Measurements from ENCODE around the gene TMEM150B.
A peak's percentile ranks its signal among the peaks of the same experiment; 100 is the strongest.

Gene TMEM150B

GRCh38 chr19:55301459-55302317 is 23.5 kb downstream of the TMEM150B start:
- peak overlapping the region; percentile 70; the same call in 1 of the 2 replicates for H3K27ac ChIP-seq
- TF ChIP-seq, protein P1, sequence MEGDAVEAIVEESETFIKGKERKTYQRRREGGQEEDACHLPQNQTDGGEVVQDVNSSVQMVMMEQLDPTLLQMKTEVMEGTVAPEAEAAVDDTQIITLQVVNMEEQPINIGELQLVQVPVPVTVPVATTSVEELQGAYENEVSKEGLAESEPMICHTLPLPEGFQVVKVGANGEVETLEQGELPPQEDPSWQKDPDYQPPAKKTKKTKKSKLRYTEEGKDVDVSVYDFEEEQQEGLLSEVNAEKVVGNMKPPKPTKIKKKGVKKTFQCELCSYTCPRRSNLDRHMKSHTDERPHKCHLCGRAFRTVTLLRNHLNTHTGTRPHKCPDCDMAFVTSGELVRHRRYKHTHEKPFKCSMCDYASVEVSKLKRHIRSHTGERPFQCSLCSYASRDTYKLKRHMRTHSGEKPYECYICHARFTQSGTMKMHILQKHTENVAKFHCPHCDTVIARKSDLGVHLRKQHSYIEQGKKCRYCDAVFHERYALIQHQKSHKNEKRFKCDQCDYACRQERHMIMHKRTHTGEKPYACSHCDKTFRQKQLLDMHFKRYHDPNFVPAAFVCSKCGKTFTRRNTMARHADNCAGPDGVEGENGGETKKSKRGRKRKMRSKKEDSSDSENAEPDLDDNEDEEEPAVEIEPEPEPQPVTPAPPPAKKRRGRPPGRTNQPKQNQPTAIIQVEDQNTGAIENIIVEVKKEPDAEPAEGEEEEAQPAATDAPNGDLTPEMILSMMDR (conservative IDR thresholded peaks at IDR 0.05): peak; percentile 97

GRCh38 chr19:55300886-55301458 is 24.2 kb downstream of the TMEM150B start:
- TF ChIP-seq, protein P1 (conservative IDR thresholded peaks at IDR 0.05): no peak
- peak overlapping the region; percentile 70; the same call in 1 of the 2 replicates for H3K27ac ChIP-seq

DNA sequence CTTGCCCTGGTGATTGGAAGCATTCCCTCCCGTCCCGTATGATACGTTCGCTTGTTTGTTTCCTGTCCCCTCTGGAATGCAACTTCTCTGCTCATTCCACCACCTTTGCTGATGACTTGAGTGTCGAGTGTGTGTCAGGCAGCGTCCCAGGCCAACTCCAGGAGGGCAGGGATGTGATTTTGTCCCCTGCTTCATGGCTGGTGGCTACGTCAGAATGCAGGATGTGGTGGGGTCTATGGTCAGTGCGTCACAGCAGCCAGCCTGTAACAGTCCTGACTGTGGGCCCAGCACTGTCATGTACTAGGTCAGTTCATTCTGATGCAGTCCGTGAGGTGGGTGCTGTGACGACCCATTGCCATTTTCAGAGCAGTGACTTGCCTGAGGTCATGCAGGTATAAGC is 25.1 kb downstream of the TMEM150B start:
- TF ChIP-seq, protein P1 (conservative IDR thresholded peaks at IDR 0.05): no peak
- H3K27ac ChIP-seq: no peak overlapping the region

DNA sequence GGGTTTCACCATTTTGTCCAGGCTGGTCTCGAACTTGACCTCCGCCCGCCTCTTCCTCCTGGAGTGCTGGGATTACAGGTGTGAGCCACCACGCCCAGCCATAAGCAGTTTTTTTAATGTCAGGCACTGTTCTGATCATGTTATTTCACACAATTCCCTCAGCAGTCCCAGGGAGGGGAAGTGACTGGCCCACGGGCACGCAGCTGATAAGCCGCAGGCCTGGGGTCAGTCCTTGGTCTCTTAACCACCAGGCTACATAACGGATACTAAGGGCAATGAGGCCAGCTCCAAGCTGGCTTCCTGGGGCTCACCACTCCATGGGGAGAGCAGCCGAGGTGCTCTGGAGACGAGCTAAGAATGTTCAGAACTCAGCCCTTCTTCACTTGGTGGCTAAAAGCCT is 27.9 kb downstream of the TMEM150B start:
- TF ChIP-seq, protein P1 (conservative IDR thresholded peaks at IDR 0.05): no peak

DNA sequence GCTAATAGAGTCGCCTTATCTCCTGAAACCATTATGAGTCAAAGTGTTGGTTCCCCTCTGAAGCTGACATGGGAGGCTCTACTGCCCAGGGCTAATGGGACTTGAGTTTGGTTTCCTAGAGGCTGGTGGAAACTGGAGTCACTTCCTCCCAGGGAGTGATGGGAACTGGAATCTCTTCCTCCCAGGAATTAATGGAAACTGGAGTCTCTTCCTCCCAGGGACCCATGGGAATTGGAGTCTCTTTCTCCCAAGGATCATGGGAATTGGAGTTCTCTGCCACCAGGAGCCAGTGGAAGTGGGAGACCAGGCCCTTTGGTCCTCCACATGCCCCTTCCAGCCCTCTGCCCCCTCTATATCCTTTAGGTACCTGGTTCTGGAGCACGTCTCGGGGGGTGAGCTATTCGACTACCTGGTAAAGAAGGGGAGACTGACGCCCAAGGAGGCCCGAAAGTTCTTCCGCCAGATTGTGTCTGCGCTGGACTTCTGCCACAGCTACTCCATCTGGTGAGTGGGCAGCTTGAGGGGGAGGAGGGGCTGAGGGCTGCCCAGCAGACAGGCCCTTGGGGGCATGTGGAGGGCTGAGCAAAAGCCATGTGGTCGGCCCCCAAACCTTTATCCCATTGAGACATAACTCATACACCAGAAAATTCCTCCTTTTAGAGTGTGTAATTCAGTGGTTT is 35.9 kb downstream of the TMEM150B start:
- TF ChIP-seq, protein P1 (conservative IDR thresholded peaks at IDR 0.05): no peak
- no peak overlapping the region for H3K27ac ChIP-seq

More for the DNA sequence above, 27.9 kb downstream of the TMEM150B start:
- no peak overlapping the region for H3K27ac ChIP-seq

DNA sequence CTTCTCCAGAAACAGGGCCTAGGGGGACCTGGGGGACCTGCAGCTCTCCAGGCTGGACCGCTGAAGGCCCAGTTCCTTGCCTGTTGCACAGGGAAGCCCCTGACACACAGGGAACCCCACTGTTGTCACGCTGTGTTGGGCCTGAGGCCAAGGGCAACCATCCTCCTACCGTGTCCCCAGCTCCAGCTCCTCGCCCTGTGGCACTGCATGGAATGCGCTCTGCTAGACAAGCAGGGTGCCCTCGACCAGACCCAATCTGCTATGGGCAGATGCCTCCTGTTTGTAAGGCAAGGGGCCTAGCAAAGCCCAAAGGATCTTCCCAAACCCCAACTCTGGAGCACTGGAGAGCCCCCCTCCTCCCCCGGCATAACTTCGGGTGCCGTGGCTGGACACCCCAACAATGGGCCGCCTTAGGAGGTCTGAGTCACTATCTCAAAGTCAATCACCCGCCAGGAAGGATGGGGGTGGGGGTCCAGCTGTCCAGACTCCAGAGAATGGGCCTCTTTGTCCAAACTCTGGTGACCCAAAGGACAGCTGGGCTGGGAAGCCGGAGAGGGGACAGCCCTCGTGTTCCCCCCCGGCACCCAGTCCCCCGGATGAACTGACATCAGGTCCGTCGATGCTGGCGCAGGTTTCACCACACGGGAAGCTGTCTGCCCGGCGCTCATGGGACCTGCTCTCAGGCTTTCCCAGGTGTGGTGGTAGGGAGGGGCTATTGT is 37.6 kb downstream of the TMEM150B start:
- no peak overlapping the region for H3K27ac ChIP-seq
- TF ChIP-seq, protein P1 (conservative IDR thresholded peaks at IDR 0.05): no peak

Measured in VCaP (cell line).